Measurements from ENCODE around the gene PRM1.
A peak's percentile ranks its signal among the peaks of the same experiment; 100 is the strongest.

PRM1 gene

DNA sequence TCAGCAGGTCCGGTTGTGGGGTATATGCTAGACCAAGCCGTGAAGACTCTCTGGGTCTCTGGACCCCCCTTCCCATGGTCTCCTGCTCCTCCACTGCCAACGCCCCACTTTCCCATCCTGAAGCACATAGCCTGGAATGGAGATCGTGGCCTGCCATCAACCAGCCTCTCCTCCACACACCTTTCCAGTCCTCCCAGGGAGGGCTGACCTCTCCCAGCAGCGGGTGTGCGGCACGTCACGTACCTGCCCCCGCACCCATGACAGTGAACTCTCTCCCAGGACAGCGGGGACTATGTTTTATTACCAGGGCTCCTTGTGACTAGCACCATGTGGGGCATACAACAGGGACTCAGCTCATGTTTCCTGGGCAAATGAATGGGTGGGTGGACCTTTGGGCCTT lies 9.5 kb downstream of the PRM1 start:
- no peak for DNase-seq

DNA sequence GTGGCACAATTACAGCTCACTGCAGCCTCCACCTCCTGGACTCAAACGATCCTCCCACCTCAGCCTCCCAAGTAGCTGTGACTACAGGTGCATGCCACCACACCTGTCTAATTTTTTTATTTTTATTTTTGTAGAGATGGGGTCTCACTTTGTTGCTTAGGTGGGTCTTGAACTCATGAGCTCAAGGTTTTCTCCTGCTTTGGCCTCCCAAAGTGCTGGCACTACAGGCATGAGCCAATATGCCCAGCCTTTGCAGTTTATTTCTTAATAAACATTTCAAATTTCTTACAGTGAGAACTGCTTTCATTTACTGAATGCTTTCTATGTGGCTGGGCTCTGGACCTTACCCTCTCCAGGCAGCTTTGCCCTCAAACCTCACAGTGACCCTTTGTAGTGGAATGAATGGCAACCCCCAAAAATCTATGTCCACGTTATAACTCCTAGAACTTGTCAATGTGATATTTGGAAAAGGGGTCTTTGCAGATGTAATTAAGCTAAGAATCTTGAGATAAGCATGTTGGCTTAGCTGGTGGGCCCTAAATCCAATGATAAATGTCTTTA lies 10.4 kb downstream of the PRM1 start:
- DNase-seq: no peak

DNA sequence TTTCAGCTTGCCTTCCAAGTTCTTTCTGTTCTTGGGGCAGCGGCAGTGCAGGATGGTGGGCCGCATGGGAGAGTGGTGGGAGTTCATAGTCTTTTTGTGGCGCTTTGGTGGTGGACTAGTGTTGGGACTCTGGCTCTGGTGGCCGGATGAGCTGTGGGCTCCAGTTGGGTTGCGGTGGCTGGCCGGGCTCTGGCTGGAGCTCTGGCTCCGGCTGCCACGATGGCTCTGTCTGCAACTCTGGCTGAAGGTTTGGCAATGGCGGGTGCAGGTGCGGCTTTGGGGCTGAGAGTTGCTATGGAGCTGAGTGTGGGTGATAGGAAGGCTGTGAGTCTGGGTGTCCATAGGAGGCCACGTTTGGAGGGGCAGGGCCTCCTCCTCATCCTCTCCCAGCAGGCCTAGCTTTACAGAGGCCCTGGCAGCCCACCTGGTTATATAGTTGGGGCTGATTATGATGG lies 12.2 kb downstream of the PRM1 start, which contains the start of gene TNP2:
Gene TNP2, minus strand, starts transcription at position 405 of the 455 bp plus-strand sequence. Its CDS starts 63 bp downstream, at position 342.
- no peak for DNase-seq

DNA sequence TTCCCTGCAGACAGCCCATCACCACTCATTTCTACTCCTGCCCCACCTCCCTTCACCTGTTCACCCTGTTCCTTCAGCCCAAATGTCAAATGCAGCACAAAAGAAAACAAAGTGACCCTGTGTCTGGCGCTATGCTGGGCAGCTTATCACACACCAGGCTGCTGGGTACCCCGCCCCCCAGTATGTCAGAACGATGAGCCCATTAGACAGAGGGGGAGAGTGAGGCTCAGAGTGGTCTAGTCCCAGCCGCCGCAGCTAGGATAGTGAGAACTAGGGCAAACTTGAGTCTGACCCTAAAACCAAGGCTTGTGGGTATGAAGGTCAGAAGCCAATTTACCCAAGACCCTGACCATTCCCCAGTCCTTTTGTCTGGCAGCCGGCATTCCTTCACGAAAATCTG lies 16.0 kb downstream of the PRM1 start:
- DNase-seq: no peak

DNA sequence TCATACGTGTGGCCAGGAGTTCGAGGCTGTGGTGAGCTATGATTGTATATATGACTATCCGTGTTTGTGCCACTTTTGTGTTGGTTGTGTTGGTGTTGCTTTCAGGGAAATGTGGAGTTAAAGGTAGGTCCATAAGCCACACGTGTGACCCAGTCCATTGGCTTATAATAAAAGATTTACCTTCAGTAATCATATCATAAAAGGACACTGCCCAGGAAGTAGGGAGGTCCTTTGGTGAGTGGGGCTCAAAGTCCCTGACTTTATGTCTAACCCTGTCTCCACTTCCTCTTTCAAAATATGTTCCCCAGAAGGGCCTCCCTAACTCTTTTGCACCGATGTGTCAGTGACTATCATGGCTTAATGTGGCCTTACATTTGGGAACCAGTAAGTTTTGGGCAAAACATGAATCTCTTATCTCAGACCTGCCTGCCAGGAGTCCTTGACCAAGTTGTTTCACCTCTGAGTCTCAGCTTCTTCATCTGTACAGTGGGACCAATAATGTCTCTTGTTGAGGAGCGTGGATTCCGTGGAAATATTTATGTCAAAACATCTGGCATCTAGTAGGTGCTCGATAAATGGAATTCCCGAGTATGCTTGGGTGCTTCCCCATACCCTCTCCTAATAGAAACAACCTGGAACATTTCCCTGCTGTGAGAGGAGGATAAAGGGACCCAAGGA lies 16.8 kb downstream of the PRM1 start:
- no peak for DNase-seq

DNA sequence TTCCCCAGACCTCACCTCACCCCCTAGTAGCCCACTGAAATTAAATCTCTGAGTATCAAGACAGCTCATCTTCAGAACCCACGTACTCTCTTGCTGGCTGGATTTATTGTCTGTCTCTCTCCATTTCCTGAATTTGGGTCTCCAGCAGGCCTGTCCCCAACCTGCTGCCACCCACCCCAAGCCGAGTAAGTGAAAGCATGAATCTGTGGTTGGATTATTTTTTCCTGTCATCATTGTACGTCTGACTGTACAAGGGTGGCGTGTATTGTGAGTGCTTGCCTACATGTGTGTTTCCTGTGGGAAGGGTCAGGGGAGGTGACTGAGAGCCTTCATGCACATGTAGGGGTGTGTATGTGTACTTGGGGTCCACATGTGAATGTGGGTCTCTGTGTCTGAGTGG lies 17.4 kb downstream of the PRM1 start:
- peak; percentile 40 for DNase-seq

DNA sequence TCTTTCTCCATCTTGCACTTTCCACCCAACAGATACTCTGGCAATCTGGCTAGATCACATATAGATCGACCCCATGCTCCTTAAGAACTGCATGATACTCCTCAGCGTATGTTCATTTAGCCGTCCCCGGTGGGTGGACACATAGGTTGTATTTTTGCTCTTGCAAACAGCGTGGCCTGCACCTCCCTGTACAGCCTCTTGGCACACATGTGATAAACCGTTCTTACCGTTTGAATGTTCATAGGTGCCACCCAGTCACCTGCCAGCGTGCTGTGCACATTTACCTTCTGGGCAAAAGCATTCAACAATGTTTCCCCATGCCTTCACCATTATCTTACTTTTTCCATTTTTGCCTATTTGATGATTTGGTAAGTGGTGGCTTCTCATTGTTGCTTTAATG lies 18.2 kb downstream of the PRM1 start:
- no peak for DNase-seq

DNA sequence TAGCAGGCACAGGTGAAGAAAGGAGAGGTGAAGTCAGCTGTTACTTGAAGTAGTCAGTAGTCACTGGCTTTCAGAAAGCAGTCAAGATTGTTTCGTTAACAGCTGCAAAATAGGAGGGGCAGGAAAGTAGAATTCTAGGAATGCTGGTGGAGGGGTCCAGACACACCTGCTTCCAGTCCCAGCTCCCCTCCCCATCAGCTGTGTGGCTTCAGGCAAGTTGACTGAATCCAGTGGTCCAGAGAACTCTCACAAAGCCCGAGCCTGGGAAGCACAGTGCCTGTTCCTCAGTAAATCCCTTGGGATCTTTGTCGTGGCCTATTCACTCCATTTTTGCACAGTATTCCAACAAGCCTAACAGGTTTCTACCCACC lies 20.5 kb downstream of the PRM1 start:
- no peak for DNase-seq

DNA sequence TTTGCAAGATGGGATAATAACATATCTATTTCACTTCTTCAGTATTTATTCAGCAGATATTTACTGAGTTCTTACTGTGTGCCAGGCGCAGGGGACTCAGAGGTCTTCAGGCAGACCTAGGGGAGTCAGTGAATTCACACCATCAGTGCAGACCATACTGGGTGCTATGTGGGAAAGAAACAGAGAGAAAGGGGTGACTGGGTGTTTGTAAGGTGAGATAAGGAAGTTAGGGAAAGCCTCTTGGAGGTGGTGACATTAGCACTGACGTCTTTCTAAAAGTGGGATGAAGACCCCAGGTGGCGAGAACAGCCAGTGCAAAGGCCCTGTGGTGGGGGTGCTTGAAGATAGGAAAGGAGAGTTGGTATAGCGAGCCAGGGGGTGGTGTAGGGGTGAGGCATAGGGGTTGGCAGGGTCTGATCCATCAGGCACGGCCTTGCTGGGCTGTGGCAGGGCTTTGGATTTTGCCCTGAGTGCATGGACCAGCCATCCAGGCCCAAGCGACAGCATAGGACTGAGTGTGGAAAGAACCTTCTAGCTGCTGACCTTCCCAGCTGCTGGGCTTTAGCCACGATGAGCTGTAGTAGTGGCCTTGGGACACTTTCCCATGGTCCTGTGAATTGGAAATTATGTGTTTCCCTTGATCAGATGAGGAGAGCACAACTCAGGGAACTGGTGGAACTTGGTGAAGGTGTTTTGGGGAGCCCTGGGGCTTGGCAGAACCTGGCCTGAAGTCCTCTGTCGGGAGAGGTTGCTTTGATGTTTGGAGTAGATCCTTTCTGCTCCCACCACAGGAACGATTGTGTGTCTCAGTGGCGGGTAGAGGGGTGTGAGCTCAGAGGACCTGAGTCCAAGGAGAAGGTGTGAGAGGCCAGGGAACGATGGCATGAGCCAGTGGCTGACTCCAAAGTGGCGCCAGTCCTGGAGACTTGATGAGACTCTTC lies 21.2 kb downstream of the PRM1 start:
- DNase-seq: no peak

DNA sequence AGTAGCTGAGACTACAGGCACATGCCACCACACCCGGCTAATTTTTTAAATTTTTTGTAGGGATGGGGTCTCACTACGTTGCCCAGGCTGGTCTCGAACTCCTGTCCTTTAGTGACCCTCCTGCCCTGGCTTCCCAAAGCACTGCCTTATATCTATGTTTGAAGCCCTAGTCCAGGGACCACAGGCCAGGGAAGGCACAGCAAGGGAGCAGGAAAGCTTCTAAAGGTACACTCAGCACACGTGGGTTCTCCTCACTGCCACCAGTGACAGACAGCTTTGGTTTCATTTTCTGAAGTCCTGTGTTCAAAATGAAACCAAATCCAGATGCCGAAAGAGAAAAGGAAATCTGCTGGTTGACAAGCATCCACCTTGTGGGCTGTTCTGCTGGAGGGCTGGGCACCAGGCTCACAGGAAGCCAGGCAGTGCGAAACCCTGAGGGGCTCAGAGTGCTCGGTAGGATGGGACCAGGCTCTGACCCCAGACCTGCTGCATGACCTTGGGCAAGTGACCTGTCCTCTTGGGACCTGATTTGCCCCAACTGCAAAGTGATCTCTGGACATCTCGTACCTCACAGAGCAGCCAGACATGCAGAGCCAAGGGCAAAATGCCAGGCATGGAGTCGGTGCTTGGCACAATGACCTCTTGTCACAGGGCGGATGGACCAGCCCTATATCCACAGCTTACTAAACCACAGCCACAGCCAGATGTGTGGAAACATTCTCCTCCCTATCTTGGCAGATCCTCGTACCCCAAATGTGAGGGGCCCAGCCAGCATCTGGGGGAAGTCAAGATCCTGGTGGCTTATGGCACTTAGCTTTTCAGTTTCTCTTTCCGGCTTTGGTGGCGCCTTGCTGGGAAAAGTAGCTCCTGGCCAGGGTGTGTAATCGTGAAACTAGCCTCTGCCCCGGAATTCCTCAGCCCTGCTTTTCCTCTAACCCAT lies 22.3 kb downstream of the PRM1 start:
- DNase-seq: peak; percentile 65

DNA sequence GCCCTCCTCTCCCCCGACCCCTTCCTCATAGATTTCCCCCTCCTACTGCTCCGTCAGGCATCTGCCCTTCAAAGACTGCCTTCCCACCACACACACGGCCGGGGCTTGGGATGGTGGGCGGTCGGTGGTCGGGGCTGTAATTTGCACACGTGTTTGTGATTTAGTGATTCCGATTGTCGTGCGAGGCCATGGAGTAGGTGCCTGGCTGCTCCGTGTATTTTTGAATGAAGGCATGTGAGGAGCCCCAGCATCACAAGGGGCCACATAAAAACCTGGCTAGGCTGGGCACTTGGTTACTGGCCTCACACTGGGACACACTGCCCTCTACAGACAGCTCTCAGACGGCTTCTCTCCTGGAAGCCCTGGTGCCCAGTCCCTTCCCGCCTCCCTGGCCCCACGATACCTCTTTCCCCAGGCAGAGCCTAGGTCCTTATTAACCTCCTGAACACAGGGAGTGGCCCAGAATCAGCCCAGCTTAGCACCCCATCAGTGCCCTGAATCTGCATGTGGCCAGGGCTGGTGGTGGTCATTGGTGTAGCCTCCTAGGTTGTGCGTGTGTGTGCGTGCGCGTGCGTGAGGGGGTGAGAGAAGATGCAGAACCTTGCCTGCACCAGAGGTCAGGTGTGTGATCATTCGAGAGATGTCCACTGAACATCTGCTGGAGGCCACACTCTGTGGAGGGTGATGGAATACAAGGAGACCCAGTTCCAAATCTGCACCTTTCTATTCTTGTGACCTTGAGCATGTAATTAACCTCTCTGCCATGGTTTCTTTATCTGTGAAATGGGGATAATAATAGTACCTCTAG lies 23.8 kb downstream of the PRM1 start:
- peak; percentile 74 for DNase-seq

DNA sequence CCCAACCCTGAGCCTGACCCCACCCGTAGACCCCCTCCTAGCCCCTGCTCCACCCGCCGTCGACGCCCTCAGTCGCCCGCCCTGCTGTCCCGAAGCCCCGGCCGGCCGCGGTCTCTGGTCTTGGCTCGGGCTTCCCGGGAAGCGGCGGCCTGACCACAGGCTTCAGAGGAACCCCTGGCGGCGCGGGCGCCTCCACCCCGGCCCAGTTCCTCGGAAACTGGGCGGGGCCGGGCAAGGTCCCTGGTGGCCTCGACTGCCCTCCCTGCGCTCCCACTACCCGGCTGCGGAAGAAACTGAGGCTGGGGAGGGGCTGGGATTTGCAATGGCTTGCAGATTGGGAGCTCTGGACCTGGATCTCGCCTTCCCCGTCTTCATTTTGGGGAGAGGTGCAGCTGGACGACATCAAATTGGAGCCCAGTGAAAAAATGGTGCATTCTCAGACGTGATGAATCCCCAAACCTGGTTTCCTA lies 24.4 kb downstream of the PRM1 start:
- no peak for DNase-seq

DNA sequence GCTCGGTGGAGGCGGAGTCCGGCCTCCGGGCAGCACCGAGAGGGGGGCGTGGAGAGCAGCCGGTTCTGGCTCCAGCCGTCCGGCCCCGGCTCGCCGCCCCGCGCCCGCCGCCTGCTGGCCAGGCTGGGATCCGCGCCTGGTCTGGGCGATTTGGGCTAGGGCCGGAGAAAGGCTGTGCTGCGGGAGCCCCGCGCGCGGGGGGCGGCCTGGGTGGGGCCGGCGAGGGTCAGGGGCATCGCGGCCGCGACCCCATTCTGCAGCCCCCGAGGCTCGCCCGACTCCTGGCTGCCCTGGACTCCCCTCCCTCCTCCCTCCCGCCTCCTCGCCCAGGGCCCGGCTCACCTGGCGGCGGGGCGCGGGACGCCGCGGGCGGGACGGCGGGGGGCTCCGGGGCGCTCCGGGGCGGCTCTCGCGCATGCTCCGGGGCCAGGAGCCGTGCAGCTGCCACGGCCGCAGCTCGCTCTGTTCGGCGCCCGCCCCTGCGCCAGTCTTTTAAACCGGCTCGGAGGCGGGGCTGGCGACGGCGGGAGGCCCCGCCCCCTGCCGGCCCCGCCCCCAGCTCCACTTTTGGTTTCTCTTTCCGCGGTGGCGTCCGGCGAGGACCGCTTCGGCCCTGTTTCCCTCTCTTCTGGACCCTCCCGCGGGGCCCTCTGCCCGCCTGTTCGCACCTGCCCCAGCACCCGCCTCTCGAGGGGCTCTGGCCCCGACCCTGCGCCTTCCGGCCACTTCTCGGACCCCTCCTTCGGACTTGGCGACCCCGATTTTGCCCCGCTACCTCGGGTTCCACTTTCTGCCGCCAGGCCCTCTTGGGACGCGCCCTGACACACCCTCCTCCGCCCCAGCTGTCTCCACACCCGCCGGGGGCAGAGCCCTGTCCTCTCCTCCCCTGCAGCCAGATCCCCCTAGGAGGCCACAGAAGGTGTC lies 25.1 kb downstream of the PRM1 start, which contains the start of gene SOCS1:
Gene SOCS1, minus strand, starts transcription at position 468 of the 924 bp plus-strand sequence. CDS start 726 bp downstream, outside the sequence.
- DNase-seq: peak; percentile 90

DNA sequence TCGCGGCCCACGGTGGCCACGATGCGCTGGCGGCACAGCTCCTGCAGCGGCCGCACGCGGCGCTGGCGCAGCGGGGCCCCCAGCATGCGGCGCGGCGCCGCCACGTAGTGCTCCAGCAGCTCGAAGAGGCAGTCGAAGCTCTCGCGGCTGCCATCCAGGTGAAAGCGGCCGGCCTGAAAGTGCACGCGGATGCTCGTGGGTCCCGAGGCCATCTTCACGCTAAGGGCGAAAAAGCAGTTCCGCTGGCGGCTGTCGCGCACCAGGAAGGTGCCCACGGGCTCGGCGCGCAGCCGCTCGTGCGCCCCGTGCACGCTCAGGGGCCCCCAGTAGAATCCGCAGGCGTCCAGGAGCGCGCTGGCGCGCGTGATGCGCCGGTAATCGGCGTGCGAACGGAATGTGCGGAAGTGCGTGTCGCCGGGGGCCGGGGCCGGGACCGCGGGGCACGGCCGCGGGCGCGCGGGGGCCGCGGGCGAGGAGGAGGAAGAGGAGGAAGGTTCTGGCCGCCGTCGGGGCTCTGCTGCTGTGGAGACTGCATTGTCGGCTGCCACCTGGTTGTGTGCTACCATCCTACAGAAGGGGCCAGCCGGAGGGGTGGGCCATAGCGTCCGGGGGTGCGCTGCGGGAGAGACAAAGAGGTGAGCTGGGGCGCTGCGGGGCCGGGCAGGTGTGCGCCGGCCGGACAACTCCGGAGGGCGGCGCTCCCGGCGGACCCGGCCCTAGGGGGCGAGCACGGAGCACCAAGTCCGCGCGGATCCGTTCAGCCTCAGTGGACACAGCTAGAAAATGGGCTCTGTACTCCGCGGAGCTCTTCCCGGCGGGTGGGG lies 26.0 kb downstream of the PRM1 start:
- peak; percentile 69 for DNase-seq

DNA sequence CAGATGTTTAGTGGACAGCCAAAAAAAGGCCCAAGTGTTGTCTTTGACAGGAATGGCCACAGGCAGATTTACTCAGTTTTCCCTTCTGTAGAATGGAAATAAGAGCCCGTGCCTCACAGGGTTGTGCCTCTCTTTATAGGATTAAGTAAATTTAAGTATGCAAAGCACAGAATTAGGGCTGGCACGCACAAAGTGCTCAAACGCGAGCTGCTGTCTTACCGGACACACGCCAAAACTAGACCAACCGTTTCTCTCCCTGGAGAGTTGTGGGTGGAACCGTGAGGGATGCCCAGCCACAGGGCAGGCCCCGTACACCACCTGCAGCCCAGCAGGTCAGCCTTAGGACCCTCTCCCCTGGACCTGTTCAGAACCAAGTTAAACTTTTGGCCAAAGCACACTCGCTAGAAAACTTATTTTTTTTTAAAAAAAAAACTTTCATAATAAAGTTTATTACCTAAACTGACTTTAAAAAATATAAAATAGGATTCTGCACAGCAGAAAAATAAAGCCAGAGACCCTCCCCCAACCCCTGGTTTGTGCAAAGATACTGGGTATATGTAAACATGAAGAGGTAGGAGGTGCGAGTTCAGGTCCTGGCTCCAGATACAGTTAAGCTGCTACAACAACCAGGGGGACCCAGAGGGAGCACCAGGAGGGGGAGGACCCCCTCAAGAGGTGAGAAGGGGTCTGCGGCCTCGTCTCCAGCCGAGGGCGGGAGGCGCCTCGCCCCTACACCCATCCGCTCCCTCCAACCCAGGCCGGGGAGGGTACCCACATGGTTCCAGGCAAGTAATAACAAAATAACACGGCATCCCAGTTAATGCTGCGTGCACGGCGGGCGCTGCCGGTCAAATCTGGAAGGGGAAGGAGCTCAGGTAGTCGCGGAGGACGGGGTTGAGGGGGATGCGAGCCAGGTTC lies 26.9 kb downstream of the PRM1 start:
- DNase-seq: peak; percentile 29

DNA sequence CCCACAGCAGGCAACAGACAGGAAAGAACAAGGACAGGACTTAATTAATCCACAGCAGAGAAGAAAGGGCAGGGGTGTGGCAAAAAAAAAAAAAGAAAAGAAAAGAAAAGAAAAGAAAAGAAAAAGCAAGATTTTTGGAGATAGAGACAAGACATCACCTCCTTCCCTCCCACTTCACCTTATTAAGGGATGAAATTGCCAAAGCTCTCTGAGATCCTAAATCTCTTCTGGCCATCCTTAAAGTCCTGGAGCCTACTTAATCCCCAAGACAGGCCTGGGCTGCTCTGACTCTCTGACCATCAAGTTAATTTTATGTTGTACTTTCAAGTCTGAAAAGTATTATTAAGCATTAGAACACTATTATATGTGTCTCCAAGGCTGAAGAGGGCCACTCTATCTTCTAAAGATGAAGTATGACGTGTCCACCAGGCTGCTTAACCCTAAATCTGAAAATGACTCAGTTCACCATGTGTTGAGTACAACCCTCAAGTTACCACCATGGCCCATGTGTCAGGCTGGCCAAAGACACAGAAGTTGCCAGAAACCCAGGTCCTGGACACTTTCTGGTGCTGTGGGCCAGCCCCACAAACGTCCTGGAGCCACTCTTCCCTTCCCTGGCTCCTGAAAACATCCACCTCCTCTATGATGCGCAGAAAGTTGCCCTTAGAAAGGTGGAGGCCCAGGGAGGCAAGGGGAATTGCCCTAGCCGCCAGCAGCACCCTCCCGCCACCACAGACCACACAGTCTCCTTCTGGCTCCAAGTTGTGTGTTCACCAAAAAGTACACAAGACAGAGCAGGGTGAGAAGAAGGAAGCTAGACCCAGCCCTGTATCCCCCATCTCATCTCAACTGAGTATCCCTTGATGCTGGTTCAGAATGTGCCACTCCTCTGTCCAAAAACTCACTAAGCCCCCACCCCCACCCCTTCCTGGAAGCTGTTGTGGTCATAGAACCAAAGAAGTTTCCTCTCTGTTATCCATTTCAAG lies 27.8 kb downstream of the PRM1 start:
- peak; percentile 73 for DNase-seq

DNA sequence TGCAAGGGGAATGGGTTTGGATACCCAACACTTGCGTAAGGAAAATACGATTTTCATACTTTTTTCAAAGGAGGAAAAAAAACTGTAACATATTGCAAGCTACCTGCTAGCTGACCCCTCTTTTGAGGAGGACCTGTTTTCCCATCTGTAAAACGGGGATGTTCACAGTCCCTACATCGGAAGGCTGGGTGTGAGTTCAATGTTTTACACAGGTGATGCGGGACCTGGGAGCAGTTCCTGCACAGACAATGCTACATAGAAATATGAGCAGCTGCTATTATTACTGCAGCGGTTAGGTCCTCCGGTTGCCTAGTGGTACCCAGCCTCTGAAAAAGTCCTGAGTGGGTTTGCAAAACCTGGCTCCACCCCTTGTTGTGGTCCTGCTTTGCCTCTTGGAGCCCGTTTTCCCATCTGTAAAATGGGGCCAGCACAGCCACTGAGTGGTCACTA lies 28.6 kb downstream of the PRM1 start:
- DNase-seq: peak; percentile 22
